IPS-18a (cell line): Measurements from ENCODE around the gene FRAS1.

ENCODE experiments used
- H3K27ac ChIP-seq: one replicate; pipeline ENCODE4 v1.5.1; 2013; ENCODE audit warnings: low read length
- H3K27me3 ChIP-seq: one replicate; pipeline ENCODE4 v1.6.1; 2013; ENCODE audit warnings: mild to moderate bottlenecking, low read length; ENCODE audit not compliant: control insufficient read depth, insufficient read depth
- H3K36me3 ChIP-seq: one replicate; pipeline ENCODE4 v1.6.1; 2013; ENCODE audit warnings: low read depth, low read length; ENCODE audit not compliant: control insufficient read depth
- H3K4me1 ChIP-seq: one replicate; pipeline ENCODE4 v1.6.1; 2013; ENCODE audit warnings: low read depth, low read length; ENCODE audit not compliant: control insufficient read depth
- H3K4me3 ChIP-seq: one replicate; pipeline ENCODE4 v1.5.1; 2013; ENCODE audit warnings: low read length
- H3K9ac ChIP-seq: one replicate; pipeline ENCODE4 v1.6.1; 2013; ENCODE audit warnings: mild to moderate bottlenecking, low read length, moderate library complexity
- H3K9me3 ChIP-seq: one replicate; pipeline ENCODE4 v1.6.1; 2013; ENCODE audit warnings: low read depth, low read length; ENCODE audit not compliant: control insufficient read depth

Gene FRAS1

GRCh38 chr4:78566834-78567499 is 509.8 kb downstream of the FRAS1 start:
- H3K36me3 ChIP-seq, result no peaks in the 10 kb centered on the region
- peaks cover 18% of the 10 kb centered on the region for H3K4me1 ChIP-seq
- no peak overlapping the region for H3K27ac ChIP-seq
- no peaks in the 10 kb centered on the region for H3K9me3 ChIP-seq
- no peaks in the 10 kb centered on the region for H3K27me3 ChIP-seq
- no peak overlapping the region for H3K9ac ChIP-seq
- no peak overlapping the region for H3K4me3 ChIP-seq

DNA sequence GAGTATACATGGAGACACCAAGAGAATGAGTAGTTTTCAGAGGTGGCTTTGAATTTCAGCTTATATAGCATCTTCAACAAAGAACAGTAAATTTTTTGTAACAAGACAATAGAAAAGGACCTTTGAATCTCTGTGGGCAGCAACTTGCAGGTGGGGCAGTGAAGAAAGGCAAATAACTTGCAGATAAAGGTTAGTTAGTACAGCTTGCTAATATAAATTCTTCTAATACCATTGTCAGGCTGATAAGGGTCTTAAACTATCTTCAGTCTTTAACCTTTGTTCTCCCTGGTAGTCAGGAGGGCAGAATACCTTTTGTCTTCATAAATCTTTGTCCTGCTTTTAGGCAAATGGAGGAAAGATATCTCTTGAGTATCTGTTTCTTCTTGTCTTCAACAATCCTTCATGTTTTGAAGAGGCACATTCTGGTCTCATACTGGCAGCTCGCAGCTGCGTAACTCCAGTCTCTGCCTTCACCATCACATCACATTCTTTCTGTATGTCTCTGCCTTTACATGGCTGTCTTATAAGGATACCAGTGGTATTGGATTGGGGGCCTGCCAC is 510.5 kb downstream of the FRAS1 start:
- Histone ChIP-seq H3K27ac (no peak overlapping the region), H3K27me3 (no peaks in the 10 kb centered on the region), H3K36me3 (no peaks in the 10 kb centered on the region), H3K9me3 (no peaks in the 10 kb centered on the region), H3K4me3 (no peak overlapping the region), H3K4me1 (peaks cover 18% of the 10 kb centered on the region), H3K9ac (no peak overlapping the region)

- Histone ChIP-seq H3K36me3 (no peaks in the 10 kb centered on the region), H3K4me3 (no peak overlapping the region), H3K4me1 (peaks cover 18% of the 10 kb centered on the region), H3K9ac (no peak overlapping the region), H3K9me3 (no peaks in the 10 kb centered on the region), H3K27me3 (no peaks in the 10 kb centered on the region), H3K27ac (no peak overlapping the region)
Observed at GRCh38 chr4:78568640-78569305, 511.6 kb downstream of the FRAS1 start.

- Histone ChIP-seq H3K27me3 (no peaks in the 10 kb centered on the region), H3K9ac (no peak overlapping the region), H3K36me3 (no peaks in the 10 kb centered on the region), H3K9me3 (no peaks in the 10 kb centered on the region), H3K4me3 (no peak overlapping the region), H3K27ac (no peak overlapping the region), H3K4me1 (peaks cover 18% of the 10 kb centered on the region)
Observed at GRCh38 chr4:78569306-78569821, 512.2 kb downstream of the FRAS1 start.

DNA sequence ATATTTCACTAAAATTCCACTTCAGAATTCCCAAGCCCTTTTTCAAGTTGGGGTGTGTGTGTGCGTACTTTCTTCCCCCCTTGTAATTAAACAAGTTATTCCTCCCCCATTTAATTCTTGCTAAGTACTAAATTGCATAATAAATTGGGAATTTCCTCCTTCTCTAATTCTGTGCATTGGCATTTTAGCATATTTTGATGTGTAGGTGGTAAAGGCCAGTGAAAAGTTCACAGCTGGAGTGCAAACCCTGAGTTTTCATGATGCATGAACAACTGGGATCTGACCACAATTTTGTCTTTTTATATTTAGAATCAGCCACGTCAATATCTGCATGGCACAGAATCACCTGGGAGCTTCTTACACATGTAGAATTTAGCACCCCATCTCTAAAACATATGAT is 513.0 kb downstream of the FRAS1 start:
- Histone ChIP-seq H3K27ac (no peak overlapping the region), H3K4me1 (peaks cover 18% of the 10 kb centered on the region), H3K4me3 (no peak overlapping the region), H3K27me3 (no peaks in the 10 kb centered on the region), H3K9me3 (no peaks in the 10 kb centered on the region), H3K36me3 (no peaks in the 10 kb centered on the region), H3K9ac (no peak overlapping the region)

GRCh38 chr4:78571804-78572203 is 514.7 kb downstream of the FRAS1 start:
- Histone ChIP-seq H3K27me3 (no peaks in the 10 kb centered on the region), H3K36me3 (no peaks in the 10 kb centered on the region), H3K9me3 (no peaks in the 10 kb centered on the region), H3K4me3 (no peak overlapping the region), H3K9ac (no peak overlapping the region), H3K27ac (no peak overlapping the region), H3K4me1 (peaks cover 10% of the 10 kb centered on the region)

GRCh38 chr4:78578674-78579425 is 521.7 kb downstream of the FRAS1 start:
- no peaks in the 10 kb centered on the region for H3K4me1 ChIP-seq
- no peak overlapping the region for H3K4me3 ChIP-seq
- no peaks in the 10 kb centered on the region for H3K9me3 ChIP-seq
- H3K9ac ChIP-seq, result no peak overlapping the region
- no peak overlapping the region for H3K27ac ChIP-seq
- H3K27me3 ChIP-seq, result no peaks in the 10 kb centered on the region
- no peaks in the 10 kb centered on the region for H3K36me3 ChIP-seq

GRCh38 chr4:78581618-78582017 is 524.5 kb downstream of the FRAS1 start:
- H3K9ac ChIP-seq, result no peak overlapping the region
- H3K27ac ChIP-seq, result no peak overlapping the region
- no peaks in the 10 kb centered on the region for H3K27me3 ChIP-seq
- H3K9me3 ChIP-seq, result no peaks in the 10 kb centered on the region
- H3K36me3 ChIP-seq, result no peaks in the 10 kb centered on the region
- no peaks in the 10 kb centered on the region for H3K4me1 ChIP-seq
- no peak overlapping the region for H3K4me3 ChIP-seq

DNA sequence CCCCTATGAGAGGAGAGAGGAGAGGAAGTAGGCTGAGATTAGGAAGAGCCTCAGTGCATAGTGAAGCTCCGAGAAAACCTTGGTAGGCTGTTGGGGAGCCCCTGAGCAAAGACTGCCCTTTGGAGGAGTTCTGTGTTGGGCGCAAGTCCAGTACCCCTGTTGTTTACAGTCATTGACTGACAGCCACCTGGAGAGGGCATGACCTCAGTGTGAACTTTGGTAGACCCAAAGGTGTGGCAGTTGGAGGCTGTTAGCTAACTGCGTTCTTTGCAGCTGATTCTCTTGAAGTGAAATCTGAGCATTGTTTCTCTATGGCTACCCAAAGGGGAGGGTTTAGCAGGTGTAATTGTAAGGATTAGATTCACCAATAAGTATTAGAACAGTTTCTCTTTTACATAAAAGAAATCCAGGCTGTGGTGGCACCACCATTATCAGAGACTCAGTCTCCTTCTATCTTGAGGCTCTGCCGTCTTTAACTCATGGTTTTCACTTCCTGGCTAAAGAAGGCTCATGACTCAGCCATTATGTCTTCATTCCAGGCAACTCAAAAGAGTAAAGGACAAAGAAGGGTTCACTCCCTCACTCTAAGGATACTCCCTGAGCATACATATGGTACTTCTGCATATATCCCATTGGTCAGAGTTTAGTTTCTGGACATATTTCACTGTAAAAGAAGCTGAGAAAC is 527.9 kb downstream of the FRAS1 start:
- Histone ChIP-seq H3K9ac (no peak overlapping the region), H3K4me3 (no peak overlapping the region), H3K27me3 (no peaks in the 10 kb centered on the region), H3K9me3 (no peaks in the 10 kb centered on the region), H3K4me1 (no peaks in the 10 kb centered on the region), H3K27ac (no peak overlapping the region), H3K36me3 (peaks cover 5% of the 10 kb centered on the region)

DNA sequence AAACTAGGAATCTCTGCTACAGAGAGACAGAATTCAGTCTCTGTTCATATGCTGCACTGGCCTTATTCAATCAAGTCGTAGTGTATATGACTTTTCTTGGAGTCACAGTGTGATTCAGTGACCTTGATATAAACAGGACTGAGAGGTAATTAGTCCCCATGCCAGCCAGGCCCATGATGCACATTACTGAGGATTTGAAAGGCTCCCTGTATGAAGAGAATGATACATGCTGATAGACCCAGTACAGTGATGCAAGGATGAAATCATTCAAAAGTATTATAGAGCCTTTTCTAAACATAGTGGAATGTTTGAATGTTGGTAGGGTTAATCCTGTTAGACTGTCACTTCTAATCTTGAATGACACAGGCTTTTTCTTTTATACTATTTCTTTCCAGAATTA is 528.5 kb downstream of the FRAS1 start:
- Histone ChIP-seq H3K4me3 (no peak overlapping the region), H3K9me3 (no peaks in the 10 kb centered on the region), H3K27me3 (no peaks in the 10 kb centered on the region), H3K36me3 (peaks cover 5% of the 10 kb centered on the region), H3K9ac (no peak overlapping the region), H3K27ac (no peak overlapping the region), H3K4me1 (no peaks in the 10 kb centered on the region)
